HL-60 (cell line): Measurements from ENCODE around the gene ENTR1.

ENCODE experiments used
- CTCF ChIP-seq: IDR thresholded peaks from one replicate; pipeline ENCODE4 v1.5.1; 2011; ENCODE audit warnings: low read length, control low read depth, inconsistent platforms; ENCODE audit not compliant: insufficient read depth
- TF ChIP-seq, protein P1 (sequence below): IDR thresholded peaks from 2 replicates; pipeline ENCODE4 v1.6.1; 2012; ENCODE audit warnings: low read depth; ENCODE audit not compliant: insufficient replicate concordance

GRCh38 chr9:136357202-136357725 lies 53.1 kb downstream of the ENTR1 start:
- no peak for TF ChIP-seq CTCF
- TF ChIP-seq, protein P1, sequence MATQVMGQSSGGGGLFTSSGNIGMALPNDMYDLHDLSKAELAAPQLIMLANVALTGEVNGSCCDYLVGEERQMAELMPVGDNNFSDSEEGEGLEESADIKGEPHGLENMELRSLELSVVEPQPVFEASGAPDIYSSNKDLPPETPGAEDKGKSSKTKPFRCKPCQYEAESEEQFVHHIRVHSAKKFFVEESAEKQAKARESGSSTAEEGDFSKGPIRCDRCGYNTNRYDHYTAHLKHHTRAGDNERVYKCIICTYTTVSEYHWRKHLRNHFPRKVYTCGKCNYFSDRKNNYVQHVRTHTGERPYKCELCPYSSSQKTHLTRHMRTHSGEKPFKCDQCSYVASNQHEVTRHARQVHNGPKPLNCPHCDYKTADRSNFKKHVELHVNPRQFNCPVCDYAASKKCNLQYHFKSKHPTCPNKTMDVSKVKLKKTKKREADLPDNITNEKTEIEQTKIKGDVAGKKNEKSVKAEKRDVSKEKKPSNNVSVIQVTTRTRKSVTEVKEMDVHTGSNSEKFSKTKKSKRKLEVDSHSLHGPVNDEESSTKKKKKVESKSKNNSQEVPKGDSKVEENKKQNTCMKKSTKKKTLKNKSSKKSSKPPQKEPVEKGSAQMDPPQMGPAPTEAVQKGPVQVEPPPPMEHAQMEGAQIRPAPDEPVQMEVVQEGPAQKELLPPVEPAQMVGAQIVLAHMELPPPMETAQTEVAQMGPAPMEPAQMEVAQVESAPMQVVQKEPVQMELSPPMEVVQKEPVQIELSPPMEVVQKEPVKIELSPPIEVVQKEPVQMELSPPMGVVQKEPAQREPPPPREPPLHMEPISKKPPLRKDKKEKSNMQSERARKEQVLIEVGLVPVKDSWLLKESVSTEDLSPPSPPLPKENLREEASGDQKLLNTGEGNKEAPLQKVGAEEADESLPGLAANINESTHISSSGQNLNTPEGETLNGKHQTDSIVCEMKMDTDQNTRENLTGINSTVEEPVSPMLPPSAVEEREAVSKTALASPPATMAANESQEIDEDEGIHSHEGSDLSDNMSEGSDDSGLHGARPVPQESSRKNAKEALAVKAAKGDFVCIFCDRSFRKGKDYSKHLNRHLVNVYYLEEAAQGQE = no peak
